GM10248 (cell line): ENCODE data around the gene ZNRF1.

Experiments used
- CTCF ChIA-PET: fragments of 300-600 bp; sonication (Branson Sonifier 250); formaldehyde crosslinking; extraction: SDS; loops from one replicate; lab custom pipeline; 2021; ENCODE audit warnings: antibody characterized with exemption; lab: Yijun Ruan, JAX
- POLR2A ChIA-PET: fragments of 350-650 bp; sonication (Branson Sonifier 250); formaldehyde crosslinking; extraction: SDS; loops from one replicate; lab custom pipeline; 2020; ENCODE audit warnings: antibody characterized with exemption; lab: Yijun Ruan, JAX
- DNase-seq: peaks from one replicate; pipeline ENCODE4 v3.0.0; 2012; ENCODE audit errors: extremely low spot score
- CTCF ChIP-seq: IDR thresholded peaks from 2 replicates; pipeline ENCODE4 v1.5.1; 2012; ENCODE audit warnings: mild to moderate bottlenecking, low read depth; ENCODE audit errors: extremely low read depth, missing control alignments, control extremely low read depth

Gene ZNRF1

GRCh38 chr16:75017670-75018525 is 19.1 kb downstream of the ZNRF1 start:
- TF ChIP-seq CTCF: no peak
- ChIA-PET CTCF (interaction anchor here (0.8 to 1.9 kb wide), 3 partner anchors 10 to 12 kb away, joined by 3 to 12 read pairs (median 4); no protein-coding TSS in a partner anchor), POLR2A (no interaction called here)
- DNase-seq: no peak

- no peak for DNase-seq
- no peak for TF ChIP-seq CTCF
- ChIA-PET POLR2A (no interaction called here), CTCF (interaction anchor here (1.2 to 1.9 kb wide), 4 partner anchors 11 to 92 kb away, joined by 3 to 7 read pairs (median 4); partner anchors contain the start of gene ZNRF1)
Observed at GRCh38 chr16:75019007-75019406, 20.2 kb downstream of the ZNRF1 start.

- CTCF ChIA-PET: interaction anchor here (1.2 to 1.9 kb wide), 4 partner anchors 11 to 92 kb away, joined by 3 to 7 read pairs (median 4); partner anchors contain the start of gene ZNRF1
Observed at GRCh38 chr16:75019586-75019985, 20.8 kb downstream of the ZNRF1 start.

GRCh38 chr16:75021410-75021809 is 22.6 kb downstream of the ZNRF1 start:
- ChIA-PET POLR2A (no interaction called here), CTCF (interaction anchor here (0.7 to 1.1 kb wide), 2 partner anchors 14 to 90 kb away, joined by 3 to 5 read pairs; no protein-coding TSS in a partner anchor)
- no peak for DNase-seq
- TF ChIP-seq CTCF: no peak

More at GRCh38 chr16:75019586-75019985, 20.8 kb downstream of the ZNRF1 start:
- POLR2A ChIA-PET: no interaction called here
- TF ChIP-seq CTCF: no peak
- no peak for DNase-seq

DNA sequence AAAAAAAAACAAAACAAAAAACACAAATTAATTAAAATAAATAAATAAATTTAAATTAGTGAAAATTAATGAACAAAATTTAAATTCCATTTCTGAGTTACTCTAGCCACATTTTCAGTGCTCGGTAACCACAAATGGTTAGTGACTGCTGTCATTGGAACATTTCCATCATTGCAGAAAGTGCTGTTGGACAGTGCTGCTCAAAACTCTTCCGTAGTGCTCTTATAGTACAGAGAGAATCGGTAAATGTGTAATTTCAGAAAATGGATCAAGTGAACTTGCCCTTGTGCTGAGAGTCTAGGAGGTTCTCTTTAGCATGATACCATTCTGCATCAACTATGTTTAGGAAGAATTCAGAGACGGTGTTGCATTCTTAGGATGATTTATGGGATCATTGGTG is 23.7 kb downstream of the ZNRF1 start:
- ChIA-PET POLR2A (no interaction called here), CTCF (interaction anchor here (1.1 to 1.6 kb wide), 3 partner anchors 10 to 17 kb away, joined by 3 to 5 read pairs (median 3); no protein-coding TSS in a partner anchor)
- DNase-seq: no peak
- TF ChIP-seq CTCF: no peak

DNA sequence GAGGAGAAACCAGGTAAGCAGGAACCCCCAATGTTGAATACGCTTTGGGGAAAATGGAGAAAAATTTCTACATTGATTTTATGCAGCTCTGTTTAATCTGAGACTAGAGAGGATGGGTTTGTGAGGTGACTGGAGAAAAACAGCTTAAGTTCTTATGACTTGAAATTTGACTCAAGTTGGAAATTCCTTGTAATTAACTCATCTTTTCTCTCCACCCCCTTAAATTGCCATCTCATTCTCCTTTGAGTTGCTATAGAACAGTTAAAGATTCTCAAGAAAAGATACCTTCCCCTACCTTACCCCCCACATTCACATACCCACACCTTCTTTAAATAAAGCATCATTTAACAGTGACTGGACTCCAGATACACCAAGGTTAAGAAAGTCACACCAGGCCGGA is 24.2 kb downstream of the ZNRF1 start:
- no peak for TF ChIP-seq CTCF
- DNase-seq: no peak
- POLR2A ChIA-PET: no interaction called here
- CTCF ChIA-PET: interaction anchor here (1.1 to 1.6 kb wide), 4 partner anchors 11 to 25 kb away, joined by 3 to 5 read pairs (median 4); partner anchors contain the start of gene ZNRF1
